GM18517 (cell line): ENCODE results near the gene ADGRB3.
A peak's percentile ranks its signal among the peaks of the same experiment; 100 is the strongest.

Experiments used
- ATAC-seq: cut with Tn5 transposase; IDR thresholded peaks from one replicate; pipeline ENCODE4 v1.9.1; 2021; ENCODE audit warnings: mild to moderate bottlenecking, moderate library complexity; ENCODE audit not compliant: unreplicated experiment

Gene ADGRB3

DNA sequence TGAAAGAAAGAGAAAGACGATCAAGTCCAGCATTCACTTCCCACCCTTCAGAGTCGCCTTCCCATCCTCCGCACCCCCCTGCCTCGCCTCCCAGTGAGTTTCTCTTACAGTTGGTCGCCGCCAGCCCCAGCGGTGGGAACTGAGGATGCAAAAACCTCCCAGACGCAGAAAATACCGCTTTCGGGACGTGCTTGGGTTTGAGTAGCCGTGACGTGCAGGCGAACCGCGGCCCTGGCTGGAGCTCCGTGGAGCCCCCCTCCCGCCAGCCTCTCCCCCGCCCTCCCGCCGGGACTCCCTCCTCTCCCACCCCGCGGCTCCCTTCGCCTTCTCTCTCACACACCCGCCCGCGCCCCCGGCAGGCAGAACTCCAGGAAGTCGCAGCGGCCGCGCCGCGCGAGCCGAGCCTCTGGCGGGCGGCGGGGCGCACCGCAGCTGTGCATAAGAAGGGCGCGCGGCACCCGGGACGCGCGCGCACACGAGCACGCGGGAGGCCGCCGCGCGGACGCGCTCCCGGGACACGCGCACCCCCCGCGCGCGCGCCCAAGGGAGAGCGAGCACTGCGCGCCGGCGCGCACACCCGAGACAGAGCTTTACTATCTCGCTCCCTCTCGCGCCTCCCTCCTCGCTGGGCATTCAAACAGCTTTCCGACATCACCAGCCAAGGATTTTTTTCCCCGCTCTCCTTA is at the start of gene ADGRB3:
TSS of gene ADGRB3 (plus strand) at position 557 of the 686 bp plus-strand sequence. CDS start 3,394 bp downstream, outside the sequence.
- ATAC-seq, result peak; percentile 64

DNA sequence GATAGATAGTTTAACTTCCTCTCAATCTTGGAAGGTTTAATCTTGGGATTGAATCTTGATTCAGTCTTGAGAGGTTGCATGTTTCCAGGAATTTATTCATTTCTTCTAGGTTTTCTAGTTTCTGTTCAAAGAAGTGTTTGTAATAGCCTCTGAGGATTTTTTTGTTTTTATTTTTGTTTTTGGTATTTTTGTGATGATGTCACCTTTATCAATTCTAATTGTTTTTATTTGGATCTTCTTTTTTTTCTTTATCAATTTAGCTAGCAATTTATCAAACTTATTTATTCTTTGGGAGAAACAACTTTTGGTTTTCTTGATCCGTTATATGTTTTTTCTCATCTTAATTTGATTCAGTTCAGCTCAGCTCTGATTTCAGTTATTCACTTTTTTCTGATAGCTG is 41.5 kb upstream of the ADGRB3 start:
- no peak for ATAC-seq

DNA sequence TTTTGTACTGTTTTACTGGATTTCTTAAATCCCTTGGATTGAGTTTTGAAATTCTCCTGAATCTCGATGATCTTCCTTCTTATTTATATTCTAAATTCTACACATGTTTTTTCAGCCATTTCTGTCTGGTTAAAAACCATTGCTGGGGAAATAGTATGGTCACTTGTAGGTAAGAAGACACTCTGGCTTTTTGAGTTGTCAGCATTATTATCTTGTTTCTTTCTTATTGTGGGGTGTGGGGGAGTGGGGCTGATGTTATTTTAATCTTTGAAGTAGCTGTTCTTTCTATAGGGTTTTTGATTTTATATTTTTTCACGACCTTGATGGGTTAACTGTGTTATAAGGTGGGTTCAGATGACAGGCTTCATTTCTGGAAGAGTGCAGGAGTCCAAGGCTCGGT is 37.4 kb upstream of the ADGRB3 start:
- ATAC-seq, result no peak

DNA sequence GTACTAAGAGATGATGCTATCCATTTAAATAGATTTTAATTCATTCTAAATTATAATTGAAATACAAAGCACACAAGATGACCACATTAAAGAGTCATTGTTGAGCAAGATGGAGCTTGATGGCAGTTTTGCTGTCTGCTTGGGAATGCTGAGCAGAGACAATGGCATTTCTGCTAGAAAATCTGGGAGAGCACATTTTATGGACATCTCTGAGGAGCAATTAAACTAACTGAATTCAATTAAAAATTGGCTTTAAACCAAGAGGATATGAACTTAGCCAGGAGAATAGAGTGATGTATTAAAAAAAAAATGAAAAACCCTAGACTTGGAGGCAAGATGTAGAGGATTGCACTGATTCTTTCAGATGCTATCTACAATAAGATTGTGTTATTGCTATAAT is 19.1 kb upstream of the ADGRB3 start:
- ATAC-seq, result no peak

DNA sequence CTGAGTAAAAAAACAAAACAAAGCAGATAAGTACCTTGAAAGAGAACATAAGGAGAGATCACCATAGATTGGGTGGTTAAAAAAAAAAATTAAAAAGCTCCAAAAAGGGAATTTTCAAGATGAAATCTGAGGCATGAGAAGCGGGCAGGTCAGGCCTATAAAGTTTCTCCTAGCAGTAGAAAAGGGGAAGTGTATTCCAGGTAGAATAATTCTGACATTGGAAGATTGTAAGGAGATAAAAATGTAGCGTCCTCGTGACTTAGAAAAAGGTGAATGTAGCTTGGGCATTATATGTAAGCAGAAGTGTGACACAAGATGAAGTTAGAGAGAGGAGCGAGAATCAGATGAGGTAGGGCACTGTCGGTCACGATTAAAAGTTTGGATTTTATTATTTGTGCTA is 9.1 kb upstream of the ADGRB3 start:
- ATAC-seq, result no peak

DNA sequence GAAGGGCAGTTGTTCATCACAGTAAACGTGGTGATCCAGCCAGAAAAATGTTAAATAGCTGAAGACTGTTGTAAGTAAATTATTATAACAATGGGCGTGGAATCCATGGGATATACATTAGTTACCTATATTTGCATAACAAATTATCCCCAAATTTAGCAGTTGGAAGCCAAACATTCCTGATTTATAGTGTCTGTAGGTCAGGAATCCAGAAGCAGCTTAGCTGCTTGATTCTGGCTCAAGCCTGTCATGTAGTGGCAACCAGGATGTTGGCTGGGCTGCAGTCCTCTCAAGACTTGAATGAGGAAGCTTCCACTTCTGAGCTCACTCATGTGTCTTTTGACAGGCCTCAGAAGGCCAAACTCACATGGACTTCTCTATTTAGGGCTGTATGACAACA is 6.9 kb upstream of the ADGRB3 start:
- no peak for ATAC-seq

DNA sequence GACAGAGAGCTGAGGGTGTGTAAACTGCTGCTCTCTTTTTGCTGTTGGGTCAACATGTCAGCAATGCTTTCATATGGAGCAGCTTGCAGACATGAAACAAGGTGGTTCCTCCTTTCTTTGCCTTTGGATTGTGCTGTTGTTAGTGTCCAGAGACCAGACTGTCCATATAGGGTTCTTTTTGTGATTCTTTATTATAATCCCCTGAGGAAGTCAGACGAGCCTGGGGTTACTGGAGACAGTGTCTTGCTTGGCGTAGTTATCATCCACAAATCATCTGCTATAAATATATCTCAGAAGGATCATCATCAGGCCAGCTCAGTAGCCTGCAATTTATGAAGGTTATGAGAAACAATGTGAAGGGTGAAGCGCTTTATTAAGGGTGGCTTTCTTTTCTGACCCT is 2.3 kb upstream of the ADGRB3 start:
- no peak for ATAC-seq

DNA sequence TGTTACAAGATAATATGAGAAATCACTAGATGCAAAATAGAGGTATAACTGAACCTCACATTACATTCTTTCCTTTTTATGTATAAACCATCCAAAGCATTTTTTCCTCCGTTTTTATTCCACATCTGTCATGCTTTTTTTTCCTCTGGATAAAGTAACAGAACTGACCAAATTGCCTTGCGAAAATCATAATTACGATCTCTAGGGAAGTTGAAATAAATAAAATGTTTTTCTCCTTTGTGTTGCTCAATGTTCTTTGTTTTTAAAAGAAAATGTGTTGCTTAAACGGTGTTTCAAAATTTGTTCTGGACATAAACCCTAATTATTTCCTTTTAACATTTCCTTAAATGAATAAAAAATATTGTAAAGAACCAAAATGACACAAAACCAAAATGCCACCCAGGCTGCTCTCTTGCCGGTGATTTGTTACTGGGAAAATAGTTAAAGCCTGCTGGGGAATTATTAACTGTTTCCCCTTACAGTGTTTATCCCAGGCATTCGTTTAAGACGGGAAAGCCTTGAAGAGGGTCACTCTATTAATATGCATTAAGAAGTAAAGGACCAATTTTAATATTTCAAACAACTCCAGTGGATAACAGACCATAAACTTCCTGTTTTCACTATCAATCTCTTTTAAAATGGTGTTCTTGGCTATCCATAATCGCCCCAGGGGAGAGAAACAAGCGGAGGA is 1.7 kb upstream of the ADGRB3 start:
- ATAC-seq, result no peak

DNA sequence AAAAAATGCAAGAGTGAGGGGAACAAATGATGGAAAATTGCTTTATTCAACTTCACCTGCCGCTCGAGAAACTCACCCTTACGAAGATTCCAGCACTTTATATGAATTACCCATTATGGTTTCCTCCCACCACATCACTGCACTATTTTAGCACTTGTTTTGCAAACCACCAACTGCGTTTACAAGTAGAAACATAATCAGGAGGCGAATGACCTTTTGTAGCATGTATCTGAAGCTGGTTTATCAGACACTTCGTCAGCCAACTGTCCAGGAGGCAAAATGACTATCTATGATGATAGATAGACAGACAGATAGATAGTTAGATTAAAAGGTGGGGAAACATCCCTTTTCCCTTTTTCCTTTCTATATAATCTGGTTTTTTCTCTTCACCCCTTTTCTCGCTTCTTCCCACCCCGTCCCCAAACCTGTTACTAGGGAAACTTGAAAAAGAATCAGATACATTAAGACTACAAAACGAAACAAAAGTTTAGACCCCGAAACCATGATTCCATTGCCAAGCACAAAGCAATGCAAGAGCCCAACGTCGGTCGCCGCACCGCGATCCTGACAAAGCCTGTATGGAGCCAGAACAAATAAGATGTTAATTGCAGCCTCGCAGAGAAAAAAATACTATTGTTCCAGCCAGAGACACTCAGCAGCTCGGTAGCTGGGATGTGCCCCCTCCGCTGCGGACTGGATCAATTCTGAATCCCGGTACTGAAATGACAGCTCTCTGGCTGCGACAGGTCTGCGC is 933 bp upstream of the ADGRB3 start:
- ATAC-seq, result peak; percentile 15

DNA sequence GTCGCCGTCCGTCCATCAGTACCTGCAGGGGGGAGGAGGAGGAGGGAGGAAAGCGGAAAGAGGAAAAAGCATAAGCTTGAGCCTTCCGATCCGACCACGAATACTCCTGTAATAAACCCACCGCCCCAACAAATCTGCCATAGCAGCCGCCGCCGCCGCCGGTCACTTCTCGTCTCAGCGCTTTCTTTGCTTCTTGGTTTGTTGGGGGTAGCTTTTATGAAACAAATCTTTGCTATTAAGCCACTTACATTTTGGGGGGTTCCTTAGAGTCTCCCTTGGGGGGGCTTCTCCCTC is 277 bp downstream of the ADGRB3 start:
- no peak for ATAC-seq

DNA sequence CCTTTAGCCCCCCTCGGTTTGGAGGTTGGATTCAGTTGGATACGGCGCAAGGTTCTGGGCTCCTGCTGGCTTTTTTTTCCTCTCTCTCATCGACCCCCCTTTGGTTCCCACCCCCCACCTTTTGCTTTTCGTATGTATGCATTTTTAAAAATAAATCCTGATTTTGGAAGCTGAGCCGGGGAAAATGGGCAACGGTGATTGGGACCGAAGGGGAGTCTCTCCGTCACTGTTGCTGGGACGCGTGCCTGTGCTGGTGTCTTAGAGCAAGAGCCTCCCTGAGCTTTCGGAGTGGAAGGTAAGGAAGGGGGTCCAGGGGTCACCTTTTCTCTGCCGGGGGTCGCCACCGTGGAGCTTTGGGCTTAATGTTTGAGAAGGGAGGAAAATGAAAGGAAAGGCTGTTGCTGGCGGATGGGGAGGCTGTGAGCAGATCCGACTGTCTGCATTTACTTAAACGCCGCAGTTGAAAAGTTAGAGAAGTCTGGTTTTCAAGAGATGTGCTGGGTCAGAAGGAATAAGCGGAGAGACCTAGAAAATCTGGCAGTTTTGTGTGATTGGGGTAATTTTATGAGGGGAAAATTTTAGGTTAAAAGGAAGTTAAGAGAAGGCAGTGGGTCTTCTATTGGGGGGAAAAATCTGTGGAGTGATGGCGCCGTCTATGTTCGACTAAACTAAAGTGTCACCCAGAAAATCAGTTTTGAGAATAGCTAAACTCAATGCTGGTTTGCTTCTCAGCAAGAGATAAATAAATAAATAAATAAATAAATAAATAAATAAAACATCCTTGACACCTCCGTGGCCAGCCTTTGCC is 828 bp downstream of the ADGRB3 start:
- ATAC-seq, result no peak

DNA sequence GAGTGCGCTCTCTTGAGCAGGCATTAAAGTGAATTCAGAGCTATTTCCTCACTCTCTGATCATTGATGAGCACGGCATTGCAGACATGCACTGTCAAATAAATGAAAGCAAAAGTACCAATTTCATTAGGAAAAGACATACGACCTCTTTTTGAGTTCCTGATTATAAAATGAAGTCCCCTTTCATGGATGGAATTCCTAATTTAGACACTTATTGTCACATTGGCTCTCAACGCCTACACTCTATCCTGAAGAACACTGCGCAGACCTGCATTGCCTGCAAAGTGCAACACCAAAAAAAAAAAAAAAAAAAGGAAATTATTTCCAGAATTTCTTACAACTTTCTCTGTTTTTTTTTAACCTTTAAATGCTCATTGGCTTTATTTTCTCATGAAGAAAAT is 1.6 kb downstream of the ADGRB3 start:
- no peak for ATAC-seq

DNA sequence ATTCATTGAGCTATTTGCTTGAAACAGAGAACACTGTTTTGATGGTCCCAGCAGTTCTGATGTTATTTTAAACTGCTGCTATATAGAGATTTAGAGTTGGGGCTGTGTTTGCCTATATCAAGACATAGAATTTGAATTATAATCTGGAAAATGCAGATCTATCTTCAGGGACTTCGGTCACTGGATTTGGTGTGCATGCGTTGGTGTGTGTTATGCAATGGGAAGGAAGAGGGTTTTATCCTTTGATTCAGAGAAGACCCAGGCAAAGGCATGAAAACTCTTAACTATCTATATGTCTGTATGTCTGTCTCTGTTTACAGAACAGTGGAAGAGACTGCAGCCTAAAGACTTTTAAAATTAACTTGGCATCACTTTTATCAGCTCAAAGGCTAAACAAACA is 2.0 kb downstream of the ADGRB3 start:
- no peak for ATAC-seq

DNA sequence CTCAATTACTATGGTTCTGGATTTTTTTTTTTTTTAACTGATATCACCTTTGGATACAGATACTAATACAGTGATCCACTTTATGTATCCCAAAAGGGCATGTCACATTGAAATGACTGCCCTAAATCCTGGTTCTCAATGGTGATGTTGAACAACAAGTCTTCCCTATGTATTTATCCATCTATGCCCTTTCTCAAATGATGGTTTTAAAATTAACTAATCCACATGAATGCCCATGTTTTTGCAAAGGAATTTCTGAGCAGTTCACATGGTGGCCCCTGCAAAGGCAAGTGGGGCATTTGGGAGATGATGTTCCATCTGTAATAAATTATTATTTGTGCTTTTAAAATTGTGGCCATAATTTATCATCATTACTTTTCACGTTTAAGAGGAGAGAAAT is 2.7 kb downstream of the ADGRB3 start:
- ATAC-seq, result no peak

DNA sequence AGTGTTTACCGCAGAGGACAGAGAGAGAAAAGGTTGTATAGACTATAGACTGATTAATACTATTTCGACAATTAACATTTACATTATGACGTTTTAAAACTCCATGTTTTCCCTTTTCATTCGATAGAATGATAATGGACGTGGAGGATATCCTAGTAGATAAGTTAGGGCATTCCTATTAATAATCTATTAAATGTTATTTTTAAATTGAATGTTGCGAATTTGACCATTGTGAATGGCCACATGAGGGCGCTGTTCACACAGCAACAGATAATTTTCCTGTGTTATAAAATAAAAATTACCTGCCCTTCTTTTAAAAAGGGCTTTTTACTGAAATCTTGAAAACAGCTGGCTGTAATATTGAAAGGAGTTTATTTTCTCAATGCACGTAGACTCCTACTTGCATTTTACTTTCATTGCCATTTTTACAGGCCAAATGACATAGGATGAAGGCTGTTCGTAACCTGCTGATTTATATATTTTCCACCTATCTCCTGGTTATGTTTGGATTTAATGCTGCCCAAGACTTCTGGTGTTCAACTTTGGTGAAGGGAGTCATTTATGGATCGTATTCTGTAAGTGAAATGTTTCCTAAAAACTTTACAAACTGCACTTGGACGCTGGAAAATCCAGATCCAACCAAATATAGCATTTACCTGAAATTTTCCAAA is 3.3 kb downstream of the ADGRB3 start:
- no peak for ATAC-seq

DNA sequence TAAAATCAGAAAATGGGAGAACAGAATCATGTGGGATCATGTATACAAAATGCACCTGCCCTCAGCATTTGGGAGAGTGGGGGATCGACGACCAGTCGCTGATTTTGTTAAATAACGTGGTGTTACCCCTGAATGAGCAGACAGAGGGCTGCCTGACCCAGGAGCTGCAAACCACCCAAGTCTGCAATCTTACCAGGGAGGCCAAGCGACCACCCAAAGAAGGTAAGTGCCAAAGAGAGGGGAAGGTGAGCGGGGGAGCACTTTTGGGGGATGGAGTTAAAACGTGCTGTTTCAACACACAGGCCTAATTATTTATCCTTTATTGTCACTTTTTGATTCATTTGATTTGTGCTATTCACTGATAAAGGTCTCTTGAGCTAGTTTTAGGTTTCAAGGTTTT is 4.1 kb downstream of the ADGRB3 start:
- ATAC-seq, result no peak

DNA sequence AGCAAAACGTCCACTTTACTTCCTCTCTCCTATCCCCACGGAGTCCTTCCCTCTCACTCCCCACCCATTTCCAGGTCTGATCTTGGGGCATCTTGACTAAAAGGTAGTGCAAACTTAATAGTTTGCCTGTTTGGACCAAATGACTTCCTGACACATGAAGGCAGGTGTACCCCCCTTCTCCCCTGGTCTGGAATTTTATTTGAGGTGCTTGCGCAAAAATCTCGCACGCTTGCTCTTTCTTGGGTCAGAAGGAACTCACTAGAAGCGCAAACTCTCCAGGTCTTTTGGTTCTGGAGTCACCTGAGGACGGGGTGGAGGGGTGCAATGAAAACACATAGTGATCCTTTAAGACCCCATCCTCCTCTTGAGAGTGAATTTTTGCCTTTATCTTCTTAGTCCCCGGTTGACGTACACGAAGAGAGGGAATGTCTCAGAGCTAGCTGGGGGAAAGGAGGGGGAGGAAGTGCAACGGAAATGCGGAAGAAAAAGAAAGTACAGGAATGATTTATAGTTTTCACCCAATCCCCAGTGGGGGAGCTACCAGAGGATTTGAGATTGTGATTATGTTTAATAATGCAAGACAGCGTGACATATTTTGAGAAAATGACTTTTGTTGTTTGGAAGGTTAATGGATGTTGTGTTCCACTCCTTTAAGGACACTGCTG is 4.9 kb downstream of the ADGRB3 start:
- ATAC-seq, result no peak

DNA sequence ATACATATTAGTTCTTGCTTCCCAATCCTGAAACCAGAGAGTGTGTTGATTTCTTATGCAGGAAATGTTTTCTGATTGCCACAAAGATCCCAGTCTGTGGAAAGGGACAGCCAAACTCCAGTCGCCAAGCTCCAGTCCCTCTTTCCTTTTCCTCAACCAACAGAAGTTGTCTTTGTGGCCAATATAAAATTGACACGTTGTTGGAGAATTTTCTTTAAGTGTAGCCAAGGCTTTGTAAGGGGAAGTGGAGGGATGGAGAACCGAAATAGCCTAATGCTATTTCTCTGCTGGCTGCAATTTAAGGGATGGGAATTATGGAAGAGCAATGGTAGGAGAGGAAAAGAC is 5.4 kb downstream of the ADGRB3 start:
- ATAC-seq, result no peak

DNA sequence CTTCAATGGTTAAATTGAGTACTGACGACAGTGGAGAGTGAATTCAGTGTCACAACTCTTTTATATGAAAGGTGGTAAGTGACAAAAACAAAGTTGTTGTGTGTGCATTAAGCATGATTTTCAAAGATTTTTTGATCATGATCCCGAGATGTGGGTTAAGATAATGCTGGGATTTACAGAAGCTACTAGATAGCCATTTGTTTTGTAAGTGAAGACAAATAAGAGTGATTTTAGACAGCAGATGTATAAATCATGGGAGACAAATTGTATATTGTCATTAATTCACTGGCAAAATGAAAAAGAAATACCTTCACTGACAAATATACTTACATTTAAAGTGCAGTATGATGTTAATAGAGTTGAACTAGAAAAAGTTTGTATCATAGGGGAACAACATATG is 6.1 kb downstream of the ADGRB3 start:
- ATAC-seq, result no peak

DNA sequence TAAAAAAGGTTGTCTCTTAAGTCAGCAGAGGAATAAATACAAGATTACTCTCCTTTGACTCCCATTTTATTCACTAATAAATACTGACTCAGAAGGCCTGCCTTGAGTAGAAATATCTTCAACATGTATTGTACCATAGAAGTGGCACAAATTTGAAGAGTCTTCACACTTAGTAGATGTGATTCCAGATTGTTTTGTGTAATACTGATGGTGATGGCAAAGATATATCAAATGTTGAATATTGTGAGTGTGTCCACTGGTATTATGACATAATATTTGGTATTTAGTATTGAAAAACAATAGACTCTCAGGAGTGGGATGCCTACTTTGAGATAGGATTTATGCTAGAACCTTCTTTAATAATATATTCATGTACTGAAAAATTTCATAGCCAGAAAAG is 7.0 kb downstream of the ADGRB3 start:
- ATAC-seq, result no peak

DNA sequence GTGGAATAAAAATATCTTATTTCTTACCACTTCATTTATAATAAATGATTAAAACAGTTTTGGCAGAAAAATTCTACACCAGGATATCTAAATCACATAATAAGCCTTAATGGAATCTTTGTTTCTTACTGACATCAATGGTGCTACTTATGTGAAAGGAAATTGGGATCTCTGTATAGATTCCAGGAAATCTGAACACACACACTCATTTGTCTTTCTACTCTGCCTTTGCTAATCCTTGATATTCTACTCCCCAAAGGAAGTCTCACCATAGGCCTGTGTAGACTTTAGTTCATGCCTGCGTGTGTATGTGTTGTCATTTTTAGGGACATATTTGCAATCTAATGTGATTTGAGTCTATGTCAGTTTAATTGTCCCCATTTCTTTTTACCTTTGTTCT is 7.9 kb downstream of the ADGRB3 start:
- ATAC-seq, result no peak
